HCT116 (cell line): ENCODE results near the gene TAAR6.

Experiments
- EGR1 ChIP-seq: IDR thresholded peaks from 2 replicates; pipeline ENCODE4 v1.6.1; 2012; ENCODE audit warnings: low read depth
- EZH2 ChIP-seq: fragments of 200-600 bp; sonication (generic); IDR thresholded peaks from 2 replicates; pipeline ENCODE4 v1.6.1; 2017; ENCODE audit warnings: antibody characterized with exemption, mixed run types
- EZH2phosphoT487 ChIP-seq: fragments of 200-600 bp; IDR thresholded peaks from 2 replicates; pipeline ENCODE4 v1.6.1; 2018; ENCODE audit warnings: antibody characterized with exemption, borderline replicate concordance
- FOSL1 ChIP-seq: IDR thresholded peaks from 2 replicates; pipeline ENCODE4 v1.6.1; 2012; ENCODE audit warnings: low read depth
- JUND ChIP-seq: IDR thresholded peaks from 2 replicates; pipeline ENCODE4 v1.6.1; 2012
- POLR2A ChIP-seq: IDR thresholded peaks from 2 replicates; pipeline ENCODE4 v1.7.0; 2011; ENCODE audit warnings: borderline replicate concordance; ENCODE audit not compliant: insufficient read depth, insufficient read length; ENCODE audit errors: extremely low read depth
- POLR2AphosphoS5 ChIP-seq: IDR thresholded peaks from 2 replicates; pipeline ENCODE4 v1.6.1; 2011; ENCODE audit warnings: mild to moderate bottlenecking, low read depth, low read length, moderate library complexity
- YY1 ChIP-seq: IDR thresholded peaks from 2 replicates; pipeline ENCODE4 v1.6.1; 2011; ENCODE audit warnings: low read length, low read depth, moderate library complexity, mild to moderate bottlenecking; ENCODE audit not compliant: insufficient replicate concordance; ENCODE audit errors: extremely low read depth
- TF ChIP-seq, protein P1 (sequence below), 3 experiments: fragments of 200-600 bp in 1 of 3; sonication (generic) in 1 of 3; IDR thresholded peaks in 2 of 3; conservative IDR thresholded peaks in 1 of 3; 2 replicates each; pipeline ENCODE4 v1.5.1; 2012 to 2017; ENCODE audit warnings: low read depth in 2 of 3, low read length in 2 of 3, antibody characterized with exemption in 1 of 3, borderline replicate concordance in 1 of 3, control low read depth in 1 of 3, mild to moderate bottlenecking in 1 of 3, mixed read lengths in 1 of 3, mixed run types in 1 of 3, moderate library complexity in 1 of 3; ENCODE audit not compliant: insufficient read depth in 1 of 3
- TF ChIP-seq, protein P2 (sequence below): IDR thresholded peaks from 2 replicates; pipeline ENCODE4 v1.6.1; 2012

DNA sequence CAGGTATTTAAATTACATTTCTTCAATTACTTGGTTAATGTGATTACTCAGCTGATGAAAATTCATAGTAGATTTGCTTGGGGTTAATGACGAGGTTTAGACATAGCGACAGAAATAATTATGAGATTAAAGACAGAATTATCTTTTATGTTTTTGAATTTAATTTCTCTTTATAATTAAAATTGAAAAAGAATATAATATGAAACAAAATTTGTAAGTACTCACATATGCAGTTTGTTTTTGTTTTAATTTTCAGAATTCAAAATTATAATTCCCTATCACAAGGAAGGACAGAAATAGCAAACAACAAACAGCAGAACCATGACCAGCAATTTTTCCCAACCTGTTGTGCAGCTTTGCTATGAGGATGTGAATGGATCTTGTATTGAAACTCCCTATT lies 17.8 kb upstream of the TAAR6 start, which contains the start of gene TAAR8:
- TF ChIP-seq, protein P1, sequence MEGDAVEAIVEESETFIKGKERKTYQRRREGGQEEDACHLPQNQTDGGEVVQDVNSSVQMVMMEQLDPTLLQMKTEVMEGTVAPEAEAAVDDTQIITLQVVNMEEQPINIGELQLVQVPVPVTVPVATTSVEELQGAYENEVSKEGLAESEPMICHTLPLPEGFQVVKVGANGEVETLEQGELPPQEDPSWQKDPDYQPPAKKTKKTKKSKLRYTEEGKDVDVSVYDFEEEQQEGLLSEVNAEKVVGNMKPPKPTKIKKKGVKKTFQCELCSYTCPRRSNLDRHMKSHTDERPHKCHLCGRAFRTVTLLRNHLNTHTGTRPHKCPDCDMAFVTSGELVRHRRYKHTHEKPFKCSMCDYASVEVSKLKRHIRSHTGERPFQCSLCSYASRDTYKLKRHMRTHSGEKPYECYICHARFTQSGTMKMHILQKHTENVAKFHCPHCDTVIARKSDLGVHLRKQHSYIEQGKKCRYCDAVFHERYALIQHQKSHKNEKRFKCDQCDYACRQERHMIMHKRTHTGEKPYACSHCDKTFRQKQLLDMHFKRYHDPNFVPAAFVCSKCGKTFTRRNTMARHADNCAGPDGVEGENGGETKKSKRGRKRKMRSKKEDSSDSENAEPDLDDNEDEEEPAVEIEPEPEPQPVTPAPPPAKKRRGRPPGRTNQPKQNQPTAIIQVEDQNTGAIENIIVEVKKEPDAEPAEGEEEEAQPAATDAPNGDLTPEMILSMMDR (IDR thresholded peaks at IDR 0.05 in 2 of 3, conservative IDR thresholded peaks at IDR 0.05 in 1 of 3; ENCODE audit: borderline replicate concordance in 1 of 3, insufficient read depth in 1 of 3, low read depth in 2 of 3, low read length in 2 of 3): no peak
- TF ChIP-seq, protein P2, sequence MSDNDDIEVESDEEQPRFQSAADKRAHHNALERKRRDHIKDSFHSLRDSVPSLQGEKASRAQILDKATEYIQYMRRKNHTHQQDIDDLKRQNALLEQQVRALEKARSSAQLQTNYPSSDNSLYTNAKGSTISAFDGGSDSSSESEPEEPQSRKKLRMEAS: no peak
- TF ChIP-seq FOSL1: no peak
- TF ChIP-seq POLR2A: no peak
- no peak for TF ChIP-seq EGR1
- no peak for TF ChIP-seq EZH2phosphoT487
- no peak for TF ChIP-seq POLR2AphosphoS5
- TF ChIP-seq JUND: no peak
- no peak for TF ChIP-seq EZH2
- TF ChIP-seq YY1: no peak
